Mesothelial cell of epicardium (in vitro differentiated cells): ENCODE measurements around the gene ZDHHC8. TPM values are rescaled to one million over a fixed set of nuclear protein-coding genes. Genes with fewer than 3 reads are reported as not detected.

ENCODE experiments used
- DNase-seq, 2 experiments: peaks; one replicate each; pipeline ENCODE4 v3.0.0; 2021; ENCODE audit warnings: low spot score in 2 of 2; ENCODE audit not compliant: unreplicated experiment in 2 of 2
- H3K27ac Mint-ChIP-seq: 2 replicates; pipeline ENCODE4 v1.8.0; 2021; ENCODE audit warnings: mixed read lengths
- H3K27me3 Mint-ChIP-seq: 2 replicates; pipeline ENCODE4 v1.8.0; 2021; ENCODE audit warnings: low read depth, mixed read lengths
- H3K36me3 Mint-ChIP-seq: 2 replicates; pipeline ENCODE4 v1.8.0; 2021; ENCODE audit warnings: mixed read lengths
- H3K4me1 Mint-ChIP-seq: 2 replicates; pipeline ENCODE4 v1.8.0; 2021; ENCODE audit warnings: mixed read lengths
- H3K4me3 Mint-ChIP-seq: 2 replicates; pipeline ENCODE4 v1.8.0; 2021; ENCODE audit warnings: mild to moderate bottlenecking, moderate library complexity, mixed read lengths
- H3K9me3 Mint-ChIP-seq: 2 replicates; pipeline ENCODE4 v1.8.0; 2021; ENCODE audit warnings: mixed read lengths
- CTCF ChIP-seq: fragments of 200-600 bp; sonication (generic); IDR thresholded peaks from one replicate; pipeline ENCODE4 v1.5.0; 2021; ENCODE audit warnings: antibody characterized with exemption; ENCODE audit not compliant: unreplicated experiment
- total RNA-seq: library from RNA; stranded (reverse); gene quantifications from 3 replicates; pipeline ENCODE4 v1.2.1, GENCODE V29; 2021

The ZDHHC8 gene
- 82.4 to 86.2 TPM (median 82.4 TPM) in 3 replicates for total RNA-seq

- H3K4me1 Mint-ChIP-seq, result peaks cover 13% of the 10 kb centered on the region
- peak within 1 kb of the TSS; percentile 67 for H3K4me3 Mint-ChIP-seq
- TF ChIP-seq CTCF, result no peak
- H3K27me3 Mint-ChIP-seq, result no peaks in the 10 kb centered on the region
- no peak within 1 kb of the TSS for H3K27ac Mint-ChIP-seq
- no peak for DNase-seq
- H3K36me3 Mint-ChIP-seq, result peaks cover 3% of the 10 kb centered on the region
- H3K9me3 Mint-ChIP-seq, result no peaks in the 10 kb centered on the region
Observed at GRCh38 chr22:20131597-20131858, at the start of gene ZDHHC8. TSS of gene ZDHHC8 (plus strand) at chr22:20131804. CDS start at chr22:20131948, 144 bp downstream.

- peaks cover 18% of the 10 kb centered on the region for H3K36me3 Mint-ChIP-seq
- H3K9me3 Mint-ChIP-seq, result no peaks in the 10 kb centered on the region
- H3K4me3 Mint-ChIP-seq, result peak overlapping the region; percentile 86
- no peak for TF ChIP-seq CTCF
- peak overlapping the region; percentile 54 for H3K27ac Mint-ChIP-seq
- H3K27me3 Mint-ChIP-seq, result no peaks in the 10 kb centered on the region
- no peak for DNase-seq
- peaks cover 49% of the 10 kb centered on the region for H3K4me1 Mint-ChIP-seq
Observed at GRCh38 chr22:20083157-20083890, 48.3 kb upstream of the ZDHHC8 start.

GRCh38 chr22:20083891-20084546 is 47.6 kb upstream of the ZDHHC8 start:
- TF ChIP-seq CTCF, result no peak
- H3K27me3 Mint-ChIP-seq, result no peaks in the 10 kb centered on the region
- H3K9me3 Mint-ChIP-seq, result no peaks in the 10 kb centered on the region
- H3K4me3 Mint-ChIP-seq, result no peak overlapping the region
- no peak for DNase-seq
- peak overlapping the region; percentile 57 for H3K27ac Mint-ChIP-seq
- peaks cover 18% of the 10 kb centered on the region for H3K36me3 Mint-ChIP-seq
- peaks cover 49% of the 10 kb centered on the region for H3K4me1 Mint-ChIP-seq

GRCh38 chr22:20084547-20085413 is 46.8 kb upstream of the ZDHHC8 start:
- peaks cover 45% of the 10 kb centered on the region for H3K4me1 Mint-ChIP-seq
- no peaks in the 10 kb centered on the region for H3K27me3 Mint-ChIP-seq
- peaks cover 24% of the 10 kb centered on the region for H3K36me3 Mint-ChIP-seq
- no peaks in the 10 kb centered on the region for H3K9me3 Mint-ChIP-seq
- H3K27ac Mint-ChIP-seq, result peak overlapping the region; percentile 57
- TF ChIP-seq CTCF, result peak; percentile 29
- DNase-seq, result no peak
- peak overlapping the region; percentile 15 for H3K4me3 Mint-ChIP-seq

- TF ChIP-seq CTCF, result no peak
Observed at GRCh38 chr22:20085651-20086050, 46.0 kb upstream of the ZDHHC8 start.

More at GRCh38 chr22:20085651-20086050, 46.0 kb upstream of the ZDHHC8 start:
- Mint-ChIP-seq H3K4me1 (peaks cover 44% of the 10 kb centered on the region), H3K36me3 (peaks cover 30% of the 10 kb centered on the region), H3K27ac (peak overlapping the region; percentile 57), H3K9me3 (no peaks in the 10 kb centered on the region), H3K27me3 (no peaks in the 10 kb centered on the region), H3K4me3 (no peak overlapping the region)
- DNase-seq, result no peak
